Measurements from ENCODE around the gene RAB11FIP3. TPM values are rescaled to one million over a fixed set of nuclear protein-coding genes. Genes with fewer than 3 reads are reported as not detected.

Gene RAB11FIP3
- total and polyA plus RNA-seq, 10 of the 15 experiments (the other 5 are each of a cell fraction or from before 2014, with no cell fraction given) = 1.2 to 27.3 (median 7.7) TPM

DNA sequence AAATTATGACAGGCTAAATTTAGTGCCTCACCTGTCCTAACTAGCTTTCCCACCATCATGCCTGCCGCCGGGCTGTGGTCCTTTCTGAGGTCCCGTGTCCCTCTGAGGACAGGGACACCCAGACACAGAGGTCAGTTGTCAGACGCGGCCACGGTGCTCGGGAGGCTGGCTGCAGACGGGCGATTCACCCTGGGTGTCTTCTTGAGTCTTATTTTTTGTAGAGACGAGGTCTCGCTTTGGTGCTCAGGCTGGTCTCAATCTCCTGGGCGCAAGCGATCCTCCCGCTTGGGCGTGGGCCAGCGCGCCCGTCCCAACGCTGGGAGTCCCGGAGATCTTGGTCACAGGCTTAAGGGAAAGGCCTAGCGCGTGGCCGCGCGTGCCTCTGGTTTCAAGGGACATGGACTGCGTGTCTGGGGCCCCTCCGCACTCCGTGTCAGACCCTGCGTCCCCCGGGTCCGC is 797 bp upstream of the RAB11FIP3 start (continued):
- TF ChIP-seq, protein P1, sequence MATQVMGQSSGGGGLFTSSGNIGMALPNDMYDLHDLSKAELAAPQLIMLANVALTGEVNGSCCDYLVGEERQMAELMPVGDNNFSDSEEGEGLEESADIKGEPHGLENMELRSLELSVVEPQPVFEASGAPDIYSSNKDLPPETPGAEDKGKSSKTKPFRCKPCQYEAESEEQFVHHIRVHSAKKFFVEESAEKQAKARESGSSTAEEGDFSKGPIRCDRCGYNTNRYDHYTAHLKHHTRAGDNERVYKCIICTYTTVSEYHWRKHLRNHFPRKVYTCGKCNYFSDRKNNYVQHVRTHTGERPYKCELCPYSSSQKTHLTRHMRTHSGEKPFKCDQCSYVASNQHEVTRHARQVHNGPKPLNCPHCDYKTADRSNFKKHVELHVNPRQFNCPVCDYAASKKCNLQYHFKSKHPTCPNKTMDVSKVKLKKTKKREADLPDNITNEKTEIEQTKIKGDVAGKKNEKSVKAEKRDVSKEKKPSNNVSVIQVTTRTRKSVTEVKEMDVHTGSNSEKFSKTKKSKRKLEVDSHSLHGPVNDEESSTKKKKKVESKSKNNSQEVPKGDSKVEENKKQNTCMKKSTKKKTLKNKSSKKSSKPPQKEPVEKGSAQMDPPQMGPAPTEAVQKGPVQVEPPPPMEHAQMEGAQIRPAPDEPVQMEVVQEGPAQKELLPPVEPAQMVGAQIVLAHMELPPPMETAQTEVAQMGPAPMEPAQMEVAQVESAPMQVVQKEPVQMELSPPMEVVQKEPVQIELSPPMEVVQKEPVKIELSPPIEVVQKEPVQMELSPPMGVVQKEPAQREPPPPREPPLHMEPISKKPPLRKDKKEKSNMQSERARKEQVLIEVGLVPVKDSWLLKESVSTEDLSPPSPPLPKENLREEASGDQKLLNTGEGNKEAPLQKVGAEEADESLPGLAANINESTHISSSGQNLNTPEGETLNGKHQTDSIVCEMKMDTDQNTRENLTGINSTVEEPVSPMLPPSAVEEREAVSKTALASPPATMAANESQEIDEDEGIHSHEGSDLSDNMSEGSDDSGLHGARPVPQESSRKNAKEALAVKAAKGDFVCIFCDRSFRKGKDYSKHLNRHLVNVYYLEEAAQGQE (IDR thresholded peaks at IDR 0.05; ENCODE audit: low read depth, low read length) = no peak
- TF ChIP-seq NFYA (IDR thresholded peaks at IDR 0.05; ENCODE audit: borderline replicate concordance, low read depth, low read length) (no peak), EED (IDR thresholded peaks at IDR 0.05; ENCODE audit: low read depth) (no peak), NR2F1 (conservative IDR thresholded peaks at IDR 0.05) (no peak)
- TF ChIP-seq, protein P2, sequence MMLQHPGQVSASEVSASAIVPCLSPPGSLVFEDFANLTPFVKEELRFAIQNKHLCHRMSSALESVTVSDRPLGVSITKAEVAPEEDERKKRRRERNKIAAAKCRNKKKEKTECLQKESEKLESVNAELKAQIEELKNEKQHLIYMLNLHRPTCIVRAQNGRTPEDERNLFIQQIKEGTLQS (IDR thresholded peaks at IDR 0.05; ENCODE audit: borderline replicate concordance, extremely low read depth, low read depth, low read length) = no peak
- TF ChIP-seq, protein P3, sequence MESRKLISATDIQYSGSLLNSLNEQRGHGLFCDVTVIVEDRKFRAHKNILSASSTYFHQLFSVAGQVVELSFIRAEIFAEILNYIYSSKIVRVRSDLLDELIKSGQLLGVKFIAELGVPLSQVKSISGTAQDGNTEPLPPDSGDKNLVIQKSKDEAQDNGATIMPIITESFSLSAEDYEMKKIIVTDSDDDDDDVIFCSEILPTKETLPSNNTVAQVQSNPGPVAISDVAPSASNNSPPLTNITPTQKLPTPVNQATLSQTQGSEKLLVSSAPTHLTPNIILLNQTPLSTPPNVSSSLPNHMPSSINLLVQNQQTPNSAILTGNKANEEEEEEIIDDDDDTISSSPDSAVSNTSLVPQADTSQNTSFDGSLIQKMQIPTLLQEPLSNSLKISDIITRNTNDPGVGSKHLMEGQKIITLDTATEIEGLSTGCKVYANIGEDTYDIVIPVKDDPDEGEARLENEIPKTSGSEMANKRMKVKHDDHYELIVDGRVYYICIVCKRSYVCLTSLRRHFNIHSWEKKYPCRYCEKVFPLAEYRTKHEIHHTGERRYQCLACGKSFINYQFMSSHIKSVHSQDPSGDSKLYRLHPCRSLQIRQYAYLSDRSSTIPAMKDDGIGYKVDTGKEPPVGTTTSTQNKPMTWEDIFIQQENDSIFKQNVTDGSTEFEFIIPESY (IDR thresholded peaks at IDR 0.05) = no peak
